GM21576 (cell line): ENCODE measurements around the gene CKLF.
A peak's percentile ranks its signal among the peaks of the same experiment; 100 is the strongest.
"Not testable (repeated sequence)": the region's sequence is repeated elsewhere in the genome, so short reads cannot be mapped to it uniquely, and the experiment has no call there.

Experiments
- ATAC-seq: cut with Tn5 transposase; IDR thresholded peaks from one replicate; pipeline ENCODE4 v1.9.1; 2021; ENCODE audit warnings: mild to moderate bottlenecking, moderate library complexity; ENCODE audit not compliant: unreplicated experiment

Gene CKLF

DNA sequence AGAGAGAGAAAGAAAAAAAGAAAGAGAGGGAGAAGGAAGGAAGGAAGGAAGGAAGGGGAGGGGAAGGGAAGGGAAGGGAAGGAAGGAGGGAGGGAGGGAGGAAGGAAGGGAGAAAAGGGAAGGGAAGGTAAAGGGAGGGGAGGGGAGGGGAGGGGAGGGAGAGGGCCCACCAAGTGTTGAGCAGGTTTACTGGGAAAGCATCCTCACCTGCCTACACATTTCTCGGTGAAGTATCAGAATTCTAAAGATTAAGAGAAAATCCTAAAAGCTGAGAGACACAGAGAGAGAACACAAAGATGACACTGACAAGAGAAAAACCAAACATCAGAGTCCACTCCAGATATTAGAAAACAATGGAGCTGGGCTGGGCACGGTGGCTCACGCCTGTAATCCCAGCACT, 39.9 kb downstream of the CKLF start:
- no peak for ATAC-seq

DNA sequence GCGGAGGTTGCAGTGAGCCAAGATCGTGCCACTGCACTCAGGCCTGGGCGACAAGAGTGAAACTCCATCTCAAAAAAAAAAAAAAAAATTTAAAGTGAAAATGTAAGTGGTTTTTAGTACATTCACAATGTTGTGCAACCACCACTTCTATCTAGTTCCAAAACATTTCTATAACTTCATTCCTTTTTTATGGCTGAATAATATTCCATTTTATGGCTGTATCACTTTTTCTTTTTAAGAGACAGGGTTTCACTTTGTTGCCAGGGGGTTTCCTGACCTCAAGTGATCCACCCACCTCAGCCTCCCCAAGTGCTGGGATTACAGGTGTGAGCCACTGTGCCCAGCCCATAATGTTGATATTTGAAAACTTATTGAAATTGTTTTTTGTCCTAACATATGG, 40.4 kb downstream of the CKLF start:
- ATAC-seq: no peak

DNA sequence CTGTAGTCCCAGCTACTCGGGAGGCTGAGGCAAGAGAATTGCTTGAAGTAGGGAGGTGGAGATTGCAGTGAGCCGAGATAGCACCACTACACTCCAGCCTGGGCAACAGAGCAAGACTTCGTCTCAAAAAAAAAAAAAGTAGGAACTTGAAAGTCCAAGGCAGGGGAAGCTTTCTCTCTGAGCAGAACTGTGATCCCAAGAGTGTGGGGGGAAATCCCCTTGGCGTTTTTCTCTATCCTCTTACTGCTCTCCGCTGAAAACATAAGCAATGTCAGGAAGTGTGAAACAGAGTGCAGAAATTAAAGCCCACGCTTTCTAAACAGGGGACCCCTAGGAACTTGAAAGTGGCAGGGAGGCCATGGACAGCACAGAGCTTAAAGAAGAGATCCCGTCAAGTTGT, 42.4 kb downstream of the CKLF start:
- ATAC-seq: no peak

GRCh38 chr16:66596559-66596958, 44.2 kb downstream of the CKLF start:
- ATAC-seq: not testable (repeated sequence)

GRCh38 chr16:66596986-66597848, 44.8 kb downstream of the CKLF start:
- ATAC-seq: no peak

DNA sequence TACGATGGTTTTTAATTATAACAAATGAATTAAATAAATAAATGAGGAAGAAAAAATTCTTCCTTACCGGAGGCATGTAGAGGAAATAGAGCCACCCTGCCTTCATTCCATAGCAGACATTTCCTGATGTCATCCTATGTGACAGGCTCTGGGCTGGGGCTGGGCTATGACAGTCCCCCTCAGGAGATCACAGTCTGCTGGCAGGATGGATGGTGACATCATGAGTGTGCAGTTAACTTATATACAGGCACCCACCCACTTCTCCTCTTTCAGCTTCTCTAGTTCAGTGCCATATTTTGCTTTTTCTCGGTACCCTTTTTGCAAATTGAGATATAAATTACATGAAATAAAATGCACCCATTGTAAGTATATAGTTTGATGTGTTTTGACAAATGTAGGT, 45.7 kb downstream of the CKLF start:
- no peak for ATAC-seq

GRCh38 chr16:66599726-66600125, 47.4 kb downstream of the CKLF start:
- no peak for ATAC-seq

GRCh38 chr16:66600477-66600876, 48.1 kb downstream of the CKLF start:
- no peak for ATAC-seq

DNA sequence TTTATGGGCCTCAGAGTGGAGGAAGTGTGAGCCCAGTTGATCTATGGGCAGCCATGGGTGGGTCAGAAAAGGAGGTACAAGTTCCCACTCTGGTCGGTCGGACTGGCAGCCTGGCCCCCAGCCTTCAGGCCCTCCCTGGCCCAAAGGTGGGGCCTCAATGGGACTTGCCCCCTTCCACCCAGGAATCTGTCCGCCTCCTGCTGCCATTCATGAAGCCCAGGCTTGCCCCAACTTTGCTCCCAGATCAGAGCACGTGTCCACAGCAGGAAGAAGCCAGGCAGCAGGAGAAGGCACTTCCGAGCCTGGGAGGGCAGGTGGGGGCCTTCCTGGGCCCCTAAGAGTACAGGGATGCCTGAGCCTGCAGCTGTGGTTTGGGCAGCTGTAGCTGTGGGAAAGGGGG, 49.1 kb downstream of the CKLF start:
- ATAC-seq: no peak

DNA sequence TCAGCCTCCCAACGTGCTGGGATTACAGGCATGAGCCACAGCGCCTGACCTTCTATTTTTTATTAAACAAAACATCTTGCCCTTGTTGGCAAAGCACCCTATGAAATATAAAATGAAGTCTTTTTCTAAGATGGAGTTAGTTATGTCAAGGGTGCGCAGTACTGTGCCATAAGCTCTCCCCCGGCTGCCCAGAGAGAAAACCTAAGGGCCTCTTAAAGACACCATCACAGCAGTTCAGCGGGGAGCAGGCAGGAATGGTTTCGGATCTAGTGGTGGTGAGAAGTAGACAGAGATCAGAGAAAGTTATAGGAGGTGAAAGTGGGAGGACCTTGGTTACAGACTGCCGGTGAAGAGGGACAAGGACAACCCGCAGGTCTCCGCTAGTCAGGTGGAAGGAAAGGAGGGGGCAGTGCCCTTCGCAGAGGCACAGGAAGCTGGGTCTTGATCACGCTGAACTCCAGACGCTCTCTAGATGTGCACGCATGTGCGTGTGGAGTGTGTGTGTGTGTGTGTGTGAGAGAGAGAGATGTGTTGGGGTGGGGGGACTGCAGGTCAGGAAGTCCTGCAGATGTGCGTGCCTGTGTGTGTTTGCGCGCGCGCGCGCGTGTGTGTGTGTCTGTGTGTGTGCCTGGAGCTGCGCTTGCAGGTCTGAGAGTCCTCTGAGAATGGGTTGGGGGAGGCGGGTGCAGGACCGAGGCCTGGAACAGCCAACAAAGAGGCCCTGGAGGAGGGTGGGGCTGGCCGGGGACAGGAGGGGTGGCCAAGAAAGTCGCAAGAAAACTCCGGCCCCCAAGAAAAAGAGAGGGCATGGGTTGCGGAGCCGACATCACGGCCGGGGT, 51.4 kb downstream of the CKLF start:
- no peak for ATAC-seq

DNA sequence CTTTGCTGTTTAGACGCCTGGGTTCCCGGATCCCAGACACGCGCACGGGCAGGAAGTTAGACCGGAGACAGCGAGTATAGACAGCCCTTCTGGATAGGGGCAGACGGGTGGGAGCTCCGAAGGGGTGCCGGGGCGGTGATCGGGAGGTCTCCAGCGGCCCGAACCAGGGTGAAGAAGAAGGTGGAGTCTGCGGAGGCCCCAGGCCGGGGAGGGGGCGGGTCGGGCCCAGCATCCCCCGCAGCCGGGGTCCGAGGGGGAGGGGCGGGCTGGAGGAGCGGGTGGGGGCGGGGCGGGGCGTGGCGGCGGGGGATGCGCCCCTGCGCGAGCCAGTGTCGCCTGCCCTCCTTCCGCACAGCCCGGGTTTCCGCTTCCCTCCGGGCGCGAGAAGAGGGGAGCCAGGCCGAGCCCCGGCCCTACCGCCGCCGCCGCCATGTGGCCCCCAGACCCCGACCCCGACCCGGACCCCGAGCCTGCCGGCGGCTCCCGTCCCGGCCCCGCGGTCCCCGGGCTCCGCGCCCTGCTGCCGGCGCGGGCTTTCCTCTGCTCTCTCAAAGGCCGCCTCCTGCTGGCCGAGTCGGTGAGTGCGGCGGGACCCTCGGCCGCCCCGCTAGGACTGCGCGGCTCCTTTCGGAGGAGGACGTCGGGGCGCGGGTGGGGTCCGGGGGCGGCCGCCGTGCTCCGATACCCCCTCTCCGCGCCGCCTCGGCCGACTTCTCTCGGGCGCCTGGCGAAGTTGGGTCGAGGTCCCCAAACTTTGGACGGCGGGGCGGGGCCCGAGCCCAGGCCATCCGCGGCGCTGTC, 52.2 kb downstream of the CKLF start, which contains the start of gene CMTM3:
CMTM3 (plus strand) TSS at position 329 of the 801 bp plus-strand sequence; CDS start at position 431, 102 bp downstream.
- ATAC-seq: peak; percentile 50

- peak; percentile 8 for ATAC-seq
Measured at GRCh38 chr16:66605177-66605978, 53.0 kb downstream of the CKLF start.

GRCh38 chr16:66605979-66606751, 53.8 kb downstream of the CKLF start:
- ATAC-seq: peak; percentile 50

- ATAC-seq: no peak
Measured at GRCh38 chr16:66608241-66609138, 56.1 kb downstream of the CKLF start.

DNA sequence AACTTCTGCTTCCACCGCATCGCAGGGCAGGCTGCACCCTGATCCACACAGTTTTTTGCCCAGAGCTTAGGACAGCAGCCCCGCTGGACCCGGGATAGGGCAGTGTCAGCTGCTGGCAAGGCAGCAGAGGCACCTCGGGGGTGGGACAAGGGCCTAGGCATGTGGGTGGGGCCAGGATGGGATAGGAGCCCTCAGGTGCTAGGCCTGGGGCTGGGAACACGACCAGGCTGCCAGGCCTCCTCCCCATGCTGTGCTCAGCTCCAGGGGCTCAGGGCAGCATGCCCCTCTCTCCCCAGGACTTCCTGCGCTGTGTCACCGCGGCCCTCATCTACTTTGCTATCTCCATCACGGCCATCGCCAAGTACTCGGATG, 56.7 kb downstream of the CKLF start:
- ATAC-seq: no peak

DNA sequence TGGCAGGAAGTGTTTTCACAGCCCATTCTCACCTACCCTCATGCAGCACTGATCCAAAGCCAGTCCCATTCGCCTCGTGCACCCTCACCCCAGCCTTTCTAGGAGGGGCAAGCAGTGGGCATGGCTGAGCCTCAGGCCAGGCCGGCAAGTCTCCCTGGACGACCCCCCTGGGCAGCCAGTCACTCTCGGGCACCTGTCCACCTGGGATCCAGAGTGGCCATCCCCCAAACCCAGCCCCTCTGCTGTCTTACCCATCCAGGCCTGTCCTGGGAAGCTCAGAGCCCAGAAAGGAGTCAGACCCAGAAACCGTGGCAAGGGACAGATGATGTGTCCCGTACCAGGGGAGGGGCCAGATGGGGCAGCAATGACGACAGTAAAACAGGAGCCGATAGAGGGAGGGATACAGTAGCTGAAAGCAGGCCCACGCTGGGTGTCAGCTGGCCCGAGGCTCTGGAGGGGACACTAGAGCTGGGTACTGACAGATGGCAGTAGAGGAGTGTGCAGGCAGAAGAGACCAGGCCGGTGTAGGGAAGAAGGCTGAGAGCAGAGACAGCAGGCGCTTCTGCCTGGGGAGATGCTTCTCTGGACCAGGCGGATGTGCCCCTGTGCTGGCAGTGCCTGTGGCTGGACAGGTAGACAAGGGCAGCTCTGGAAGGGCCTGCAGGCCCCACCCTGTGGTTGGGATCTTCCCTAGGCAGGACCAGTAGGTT, 57.9 kb downstream of the CKLF start:
- no peak for ATAC-seq

GRCh38 chr16:66611911-66612310, 59.5 kb downstream of the CKLF start:
- ATAC-seq: not testable (repeated sequence)

GRCh38 chr16:66612422-66612821, 60.0 kb downstream of the CKLF start:
- ATAC-seq: no peak
